Measurements from ENCODE around the gene KCTD12.
"Not testable (repeated sequence)": the region's sequence is repeated elsewhere in the genome, so short reads cannot be mapped to it uniquely, and the experiment has no call there.

KCTD12 gene

DNA sequence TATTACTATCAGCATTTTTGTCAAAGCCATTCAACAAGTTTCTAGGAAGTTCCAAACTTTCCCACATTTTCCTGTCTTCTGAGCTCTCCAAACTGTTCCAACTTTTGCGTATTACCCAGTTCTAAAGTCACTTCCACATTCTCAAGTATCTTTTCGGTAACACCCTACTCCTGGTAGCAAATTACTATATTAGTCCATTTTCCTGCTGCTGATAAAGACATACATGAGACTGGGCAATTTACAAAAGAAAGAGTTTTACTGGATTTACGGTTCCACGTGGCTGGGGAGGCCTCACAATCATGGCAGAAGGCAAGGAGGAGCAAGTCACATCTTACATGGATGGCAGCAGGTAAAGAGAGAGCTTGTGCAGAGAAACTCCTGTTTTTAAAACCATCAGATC is 12.9 kb upstream of the KCTD12 start:
- not testable (repeated sequence) for ATAC-seq; H3K36me3 Mint-ChIP-seq (ENCODE audit: low read depth); H3K4me1 Mint-ChIP-seq; H3K4me3 Mint-ChIP-seq; DNase-seq; H3K9me3 Mint-ChIP-seq; H3K27ac Mint-ChIP-seq; H3K27me3 Mint-ChIP-seq

DNA sequence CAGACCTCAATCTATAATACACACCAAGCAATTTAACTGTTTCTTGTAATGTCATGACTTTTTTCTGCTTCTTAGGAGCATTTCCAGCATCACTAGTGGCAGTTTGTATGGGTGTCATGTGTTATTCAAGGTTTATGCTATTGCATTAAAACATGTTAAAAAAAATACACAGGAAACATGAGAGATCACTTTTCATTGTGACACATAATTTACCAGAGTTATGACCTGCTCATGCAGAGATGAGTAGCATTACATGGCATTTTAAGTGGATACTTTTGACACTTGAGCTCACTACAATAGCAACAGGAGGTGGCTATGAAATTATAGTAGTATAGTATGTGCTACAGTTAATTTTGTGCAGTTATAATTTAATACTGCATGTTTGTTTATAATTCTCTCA is 11.0 kb upstream of the KCTD12 start:
- H3K4me1 Mint-ChIP-seq, result peaks cover 11% of the 10 kb centered on the region
- not testable (repeated sequence) for DNase-seq; ATAC-seq; H3K27me3 Mint-ChIP-seq; H3K4me3 Mint-ChIP-seq; H3K27ac Mint-ChIP-seq; H3K36me3 Mint-ChIP-seq (ENCODE audit: low read depth); H3K9me3 Mint-ChIP-seq

DNA sequence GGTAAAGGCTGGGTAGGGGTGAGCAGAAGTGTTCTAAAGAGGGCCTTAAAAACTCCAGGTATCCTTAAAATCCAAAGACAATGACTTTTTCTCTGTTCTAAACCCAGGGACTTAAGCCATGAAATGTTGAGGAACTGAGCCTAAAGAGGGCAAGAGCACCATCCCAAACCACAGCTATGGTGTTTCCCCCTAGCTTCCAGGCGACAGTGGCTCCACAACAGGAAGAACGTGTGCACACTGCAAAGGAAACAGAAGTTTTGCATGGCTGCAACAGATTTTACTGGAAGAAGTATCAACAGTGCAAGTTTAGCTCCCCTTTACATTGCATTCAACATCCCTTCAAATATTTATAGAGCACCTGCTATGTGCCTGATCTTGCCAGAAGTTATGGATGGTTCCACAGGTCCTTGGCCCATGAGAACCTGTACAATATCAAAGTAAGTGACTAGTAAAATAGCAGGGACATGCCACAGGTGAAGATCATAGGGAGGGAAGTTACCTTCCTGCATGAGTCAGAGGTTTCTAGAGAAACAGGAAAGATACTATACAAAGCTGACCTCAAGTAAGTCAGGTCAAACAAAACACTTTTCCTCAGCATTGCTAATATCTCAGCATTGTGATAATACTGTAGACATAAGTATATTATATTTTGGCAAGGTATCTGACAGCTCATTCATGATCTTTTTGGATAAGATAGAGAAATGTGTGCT is 8.4 kb upstream of the KCTD12 start:
- peaks cover 4% of the 10 kb centered on the region for H3K36me3 Mint-ChIP-seq (ENCODE audit: low read depth)
- peaks cover 4% of the 10 kb centered on the region for H3K27me3 Mint-ChIP-seq
- peaks cover 8% of the 10 kb centered on the region for H3K9me3 Mint-ChIP-seq
- ATAC-seq, result peak; percentile 68
- peaks cover 16% of the 10 kb centered on the region for H3K4me1 Mint-ChIP-seq
- H3K4me3 Mint-ChIP-seq, result no peak overlapping the region
- no peak for DNase-seq
- H3K27ac Mint-ChIP-seq, result no peak overlapping the region

DNA sequence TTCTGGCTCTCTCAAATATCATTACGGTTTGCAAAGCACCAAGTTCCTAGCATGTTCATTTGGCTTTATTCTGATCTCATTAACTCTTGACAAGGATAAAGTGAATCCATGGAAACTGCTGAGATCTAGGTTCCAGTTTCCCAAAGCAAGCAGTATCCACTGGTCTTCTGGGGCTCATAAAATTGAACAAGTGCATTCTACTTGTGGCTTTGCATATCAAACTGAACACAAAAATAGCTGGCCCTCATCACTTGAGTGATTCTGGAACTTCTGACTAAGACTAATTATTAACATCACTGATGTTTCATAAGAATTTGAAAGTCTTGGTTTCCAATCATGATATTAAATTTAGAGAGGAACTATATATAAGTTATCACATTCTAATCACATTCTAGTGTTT is 6.3 kb upstream of the KCTD12 start:
- H3K27ac Mint-ChIP-seq, result no peak overlapping the region
- H3K4me1 Mint-ChIP-seq, result peaks cover 17% of the 10 kb centered on the region
- peaks cover 8% of the 10 kb centered on the region for H3K27me3 Mint-ChIP-seq
- no peak for ATAC-seq
- no peaks in the 10 kb centered on the region for H3K36me3 Mint-ChIP-seq (ENCODE audit: low read depth)
- no peak overlapping the region for H3K4me3 Mint-ChIP-seq
- H3K9me3 Mint-ChIP-seq, result no peaks in the 10 kb centered on the region
- no peak for DNase-seq

- no peak overlapping the region for H3K27ac Mint-ChIP-seq
- H3K9me3 Mint-ChIP-seq, result no peaks in the 10 kb centered on the region
- ATAC-seq (no peak), DNase-seq (no peak)
- H3K27me3 Mint-ChIP-seq, result peaks cover 16% of the 10 kb centered on the region
- H3K4me3 Mint-ChIP-seq, result no peak overlapping the region
- no peaks in the 10 kb centered on the region for H3K36me3 Mint-ChIP-seq (ENCODE audit: low read depth)
- peaks cover 25% of the 10 kb centered on the region for H3K4me1 Mint-ChIP-seq
These were observed 3.8 kb upstream of the KCTD12 start for GRCh38 chr13:76890021-76890420.

GRCh38 chr13:76889254-76889653 is 3.0 kb upstream of the KCTD12 start:
- no peak overlapping the region for H3K4me3 Mint-ChIP-seq
- H3K9me3 Mint-ChIP-seq, result no peaks in the 10 kb centered on the region
- peaks cover 16% of the 10 kb centered on the region for H3K27me3 Mint-ChIP-seq
- peaks cover 23% of the 10 kb centered on the region for H3K4me1 Mint-ChIP-seq
- no peaks in the 10 kb centered on the region for H3K36me3 Mint-ChIP-seq (ENCODE audit: low read depth)
- no peak for DNase-seq
- no peak for ATAC-seq
- H3K27ac Mint-ChIP-seq, result no peak overlapping the region

- ATAC-seq (no peak), DNase-seq (no peak)
- Mint-ChIP-seq H3K4me1 (peaks cover 25% of the 10 kb centered on the region), H3K36me3 (ENCODE audit: low read depth) (no peaks in the 10 kb centered on the region), H3K9me3 (no peaks in the 10 kb centered on the region), H3K27me3 (peaks cover 16% of the 10 kb centered on the region), H3K4me3 (no peak overlapping the region), H3K27ac (no peak overlapping the region)
These were observed 2.2 kb upstream of the KCTD12 start for GRCh38 chr13:76888421-76888820.

DNA sequence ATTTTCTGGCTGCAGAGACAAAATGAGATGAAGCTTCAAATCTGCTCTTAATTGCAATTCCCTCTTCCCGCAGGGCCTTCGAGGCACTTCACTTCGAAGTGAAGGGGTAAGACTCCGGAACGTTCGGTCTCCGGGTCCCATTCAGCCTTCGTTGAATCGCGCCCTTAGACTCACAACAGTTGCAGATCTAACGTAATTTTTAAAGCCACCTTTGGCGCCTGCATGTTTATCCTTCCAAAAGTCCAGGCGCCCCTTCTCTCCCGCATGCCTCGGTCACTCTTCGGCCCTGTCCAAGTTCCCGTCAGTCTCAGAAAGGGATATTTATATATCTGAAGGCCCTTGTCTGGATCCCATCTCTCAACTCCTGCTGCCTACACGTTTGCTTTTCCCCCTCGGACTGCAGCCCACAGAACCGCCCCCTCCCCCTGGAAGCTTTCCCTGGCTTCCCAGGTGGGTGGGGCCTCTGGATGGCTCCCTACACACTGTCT is 915 bp upstream of the KCTD12 start:
- Mint-ChIP-seq H3K4me1 (peaks cover 34% of the 10 kb centered on the region), H3K4me3 (peak overlapping the region; percentile 78), H3K9me3 (no peaks in the 10 kb centered on the region), H3K27me3 (peaks cover 16% of the 10 kb centered on the region), H3K36me3 (ENCODE audit: low read depth) (peaks cover 5% of the 10 kb centered on the region), H3K27ac (peak overlapping the region; percentile 61)
- ATAC-seq (no peak), DNase-seq (no peak)

- ATAC-seq (no peak), DNase-seq (no peak)
- Mint-ChIP-seq H3K4me3 (peak overlapping the region; percentile 78), H3K27ac (peak overlapping the region; percentile 34), H3K9me3 (no peaks in the 10 kb centered on the region), H3K4me1 (peaks cover 37% of the 10 kb centered on the region), H3K36me3 (ENCODE audit: low read depth) (peaks cover 5% of the 10 kb centered on the region), H3K27me3 (peaks cover 16% of the 10 kb centered on the region)
These were observed 257 bp downstream of the KCTD12 start for GRCh38 chr13:76886005-76886291.

- Mint-ChIP-seq H3K4me1 (peaks cover 42% of the 10 kb centered on the region), H3K9me3 (no peaks in the 10 kb centered on the region), H3K36me3 (ENCODE audit: low read depth) (peaks cover 5% of the 10 kb centered on the region), H3K4me3 (peak overlapping the region; percentile 87), H3K27ac (peak overlapping the region; percentile 84), H3K27me3 (peaks cover 12% of the 10 kb centered on the region)
- ATAC-seq (peak; percentile 55), DNase-seq (peak; percentile 59)
These were observed 801 bp downstream of the KCTD12 start for GRCh38 chr13:76885203-76886004.

- no peaks in the 10 kb centered on the region for H3K9me3 Mint-ChIP-seq
- no peak for ATAC-seq
- DNase-seq, result no peak
- H3K36me3 Mint-ChIP-seq (ENCODE audit: low read depth), result peaks cover 5% of the 10 kb centered on the region
- peaks cover 44% of the 10 kb centered on the region for H3K4me1 Mint-ChIP-seq
- H3K4me3 Mint-ChIP-seq, result peak overlapping the region; percentile 87
- H3K27ac Mint-ChIP-seq, result peak overlapping the region; percentile 84
- H3K27me3 Mint-ChIP-seq, result peaks cover 12% of the 10 kb centered on the region
These were observed 1.4 kb downstream of the KCTD12 start for GRCh38 chr13:76884907-76885202.

GRCh38 chr13:76884186-76884906 is 1.9 kb downstream of the KCTD12 start:
- ATAC-seq (no peak), DNase-seq (no peak)
- H3K4me1 Mint-ChIP-seq, result peaks cover 47% of the 10 kb centered on the region
- H3K4me3 Mint-ChIP-seq, result peak overlapping the region; percentile 87
- H3K27ac Mint-ChIP-seq, result peak overlapping the region; percentile 84
- no peaks in the 10 kb centered on the region for H3K9me3 Mint-ChIP-seq
- peaks cover 12% of the 10 kb centered on the region for H3K27me3 Mint-ChIP-seq
- H3K36me3 Mint-ChIP-seq (ENCODE audit: low read depth), result peaks cover 5% of the 10 kb centered on the region

- Mint-ChIP-seq H3K4me1 (peaks cover 55% of the 10 kb centered on the region), H3K36me3 (ENCODE audit: low read depth) (peaks cover 5% of the 10 kb centered on the region), H3K27ac (no peak overlapping the region), H3K9me3 (no peaks in the 10 kb centered on the region), H3K27me3 (peaks cover 12% of the 10 kb centered on the region), H3K4me3 (peak overlapping the region; percentile 87)
- ATAC-seq (no peak), DNase-seq (no peak)
These were observed 3.0 kb downstream of the KCTD12 start for GRCh38 chr13:76883236-76883635.

DNA sequence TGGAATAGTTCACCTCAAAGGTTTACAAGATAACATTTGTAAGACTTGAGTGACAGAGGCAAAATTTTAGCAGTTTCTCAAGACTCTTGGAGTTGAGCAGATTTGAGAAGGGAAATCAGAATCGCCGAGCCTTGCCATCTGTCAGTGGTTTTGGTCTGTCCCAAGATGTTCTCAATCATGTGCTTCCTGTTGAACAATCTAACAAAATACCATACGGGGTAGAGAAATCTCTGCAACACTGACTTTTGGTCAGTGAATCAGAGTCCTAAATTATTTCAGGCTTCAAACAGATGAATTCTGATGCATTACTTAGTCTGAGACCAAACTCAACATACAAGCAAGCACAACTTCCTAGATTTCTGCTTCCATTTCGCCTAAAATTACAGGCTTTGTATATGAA is 3.8 kb downstream of the KCTD12 start:
- peaks cover 55% of the 10 kb centered on the region for H3K4me1 Mint-ChIP-seq
- no peak overlapping the region for H3K27ac Mint-ChIP-seq
- H3K4me3 Mint-ChIP-seq, result no peak overlapping the region
- H3K9me3 Mint-ChIP-seq, result no peaks in the 10 kb centered on the region
- H3K27me3 Mint-ChIP-seq, result peaks cover 8% of the 10 kb centered on the region
- no peak for DNase-seq
- peaks cover 5% of the 10 kb centered on the region for H3K36me3 Mint-ChIP-seq (ENCODE audit: low read depth)
- no peak for ATAC-seq

DNA sequence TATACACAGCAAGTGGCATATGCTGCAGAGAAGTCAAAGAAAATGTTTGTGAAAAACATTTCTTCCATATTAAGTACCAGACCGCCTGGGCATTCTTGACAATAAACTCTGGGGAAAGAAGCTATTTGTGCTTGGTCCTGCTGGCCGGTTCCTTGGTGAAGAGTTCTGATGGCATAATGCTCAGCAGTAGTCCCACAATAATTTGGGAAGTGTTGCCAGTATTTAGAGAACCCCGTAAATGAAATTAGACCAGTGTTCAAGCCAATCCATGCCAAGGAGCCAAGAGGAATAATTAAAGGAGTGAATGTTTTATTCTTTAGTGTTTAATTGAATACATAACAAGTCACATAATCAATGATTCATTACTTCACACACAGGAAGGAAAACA is 6.3 kb downstream of the KCTD12 start:
- Mint-ChIP-seq H3K36me3 (ENCODE audit: low read depth) (peaks cover 5% of the 10 kb centered on the region), H3K9me3 (no peaks in the 10 kb centered on the region), H3K4me1 (peaks cover 46% of the 10 kb centered on the region), H3K27ac (peak overlapping the region; percentile 74), H3K27me3 (peaks cover 2% of the 10 kb centered on the region), H3K4me3 (peak overlapping the region; percentile 67)
- no peak for ATAC-seq
- DNase-seq, result no peak
